Astrocyte of the hippocampus (primary cell): ENCODE measurements around the gene ZNF77.
"Not testable (repeated sequence)": the region's sequence is repeated elsewhere in the genome, so short reads cannot be mapped to it uniquely, and the experiment has no call there.

Source experiments
- DNase-seq: peaks from one replicate; pipeline ENCODE4 v3.0.0; 2011; ENCODE audit warnings: low read depth, low spot score

ZNF77 gene

DNA sequence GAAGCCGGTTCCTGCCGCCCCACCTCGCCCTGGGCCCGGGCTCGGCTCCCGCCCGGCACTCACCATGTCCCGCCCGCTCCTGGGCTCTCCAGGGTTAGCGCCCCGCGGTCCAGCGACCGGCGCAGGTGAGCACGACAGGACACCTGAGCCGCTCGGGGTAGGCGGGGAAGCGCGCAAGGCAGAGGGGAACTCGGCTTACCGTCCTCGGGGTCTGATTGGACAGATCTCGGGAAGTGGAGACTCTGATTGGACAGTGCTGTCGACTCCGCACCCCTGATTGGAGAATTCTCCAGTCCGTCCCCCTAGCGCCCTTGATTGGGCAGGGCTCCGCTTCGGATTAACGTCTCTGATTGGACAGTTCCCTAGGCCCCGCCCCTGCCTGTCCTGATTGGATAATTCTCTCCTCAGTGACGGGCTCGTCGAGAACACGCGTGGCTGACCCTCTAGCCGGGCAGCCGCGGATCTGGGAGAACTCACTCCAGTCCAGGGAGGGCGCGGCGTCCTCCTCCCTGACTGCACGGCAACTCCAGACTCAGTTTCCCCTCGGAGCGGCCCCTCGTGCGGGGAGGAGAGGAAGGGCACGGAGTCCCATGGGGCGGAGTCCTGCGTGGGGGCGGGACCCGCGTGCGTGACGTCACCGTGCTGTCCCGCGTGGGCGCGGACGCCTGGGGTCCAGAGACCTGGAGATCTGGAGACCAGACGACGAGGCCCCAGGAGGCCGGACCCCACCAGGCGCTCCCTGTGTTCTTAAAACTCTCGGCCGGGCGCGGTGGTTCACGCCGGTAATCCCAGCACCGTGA lies at the start of gene ZNF77:
TSS of gene ZNF77 (minus strand) at position 197 of the 800 bp plus-strand sequence. CDS start at position 66, 131 bp downstream.
- peak; percentile 99 for DNase-seq

DNA sequence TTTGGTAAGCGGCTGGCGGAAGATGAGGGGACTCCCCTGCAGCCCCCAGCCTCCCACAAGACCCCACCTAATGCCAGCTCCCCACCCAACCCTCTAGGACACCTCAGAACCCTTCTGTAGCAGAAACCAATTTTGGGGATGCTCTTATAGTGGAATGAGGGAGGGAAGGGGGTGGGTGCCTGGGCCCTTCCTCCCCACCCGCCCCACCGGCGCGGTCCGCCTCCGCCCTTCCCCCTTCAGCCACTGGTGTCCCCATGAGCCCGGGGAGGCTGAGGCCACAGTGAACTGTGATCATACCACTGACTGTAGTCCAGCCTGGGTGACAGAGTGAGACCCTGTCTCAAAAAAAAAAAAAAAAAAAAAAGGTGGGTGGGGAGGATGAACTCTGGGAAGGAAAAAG lies 48.8 kb upstream of the ZNF77 start:
- DNase-seq, result no peak

DNA sequence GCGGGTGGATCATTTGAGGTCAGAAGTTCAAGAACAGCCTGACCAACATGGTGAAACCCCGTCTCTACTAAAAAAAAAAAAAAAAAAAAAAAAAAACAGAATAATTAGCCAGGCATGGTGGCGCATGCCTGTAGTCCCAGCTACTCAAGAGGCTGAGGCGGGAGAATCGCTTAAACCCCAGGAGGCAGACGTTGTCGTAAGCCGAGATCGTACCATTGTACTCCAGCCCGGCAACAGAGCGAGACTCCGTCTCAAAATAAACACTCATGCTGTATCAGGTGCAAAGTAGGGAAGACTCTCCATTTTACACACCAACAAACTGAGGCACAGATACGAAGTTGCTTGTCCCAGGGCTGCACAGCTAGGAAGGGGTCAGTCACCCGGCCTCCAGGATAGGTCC lies 48.2 kb upstream of the ZNF77 start:
- no peak for DNase-seq

DNA sequence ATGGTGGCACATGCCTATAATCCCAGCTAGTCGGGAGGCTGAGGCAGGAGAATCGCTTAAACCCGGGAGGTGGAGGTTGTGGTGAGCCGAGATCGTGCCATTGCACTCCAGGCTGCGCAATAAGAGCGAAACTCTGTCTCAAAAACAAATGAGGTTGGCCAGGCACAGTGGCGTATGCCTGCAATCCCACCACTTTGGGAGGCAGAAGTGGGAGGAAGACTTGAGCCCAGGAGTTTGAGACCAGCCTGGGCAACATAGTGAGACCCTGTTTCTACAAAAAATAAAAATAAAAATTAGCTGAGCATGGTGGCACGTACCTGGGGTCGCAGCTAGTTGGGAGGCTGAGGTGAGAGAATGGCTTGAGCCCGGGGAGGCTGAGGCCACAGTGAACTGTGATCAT lies 47.6 kb upstream of the ZNF77 start:
- not testable (repeated sequence) for DNase-seq

DNA sequence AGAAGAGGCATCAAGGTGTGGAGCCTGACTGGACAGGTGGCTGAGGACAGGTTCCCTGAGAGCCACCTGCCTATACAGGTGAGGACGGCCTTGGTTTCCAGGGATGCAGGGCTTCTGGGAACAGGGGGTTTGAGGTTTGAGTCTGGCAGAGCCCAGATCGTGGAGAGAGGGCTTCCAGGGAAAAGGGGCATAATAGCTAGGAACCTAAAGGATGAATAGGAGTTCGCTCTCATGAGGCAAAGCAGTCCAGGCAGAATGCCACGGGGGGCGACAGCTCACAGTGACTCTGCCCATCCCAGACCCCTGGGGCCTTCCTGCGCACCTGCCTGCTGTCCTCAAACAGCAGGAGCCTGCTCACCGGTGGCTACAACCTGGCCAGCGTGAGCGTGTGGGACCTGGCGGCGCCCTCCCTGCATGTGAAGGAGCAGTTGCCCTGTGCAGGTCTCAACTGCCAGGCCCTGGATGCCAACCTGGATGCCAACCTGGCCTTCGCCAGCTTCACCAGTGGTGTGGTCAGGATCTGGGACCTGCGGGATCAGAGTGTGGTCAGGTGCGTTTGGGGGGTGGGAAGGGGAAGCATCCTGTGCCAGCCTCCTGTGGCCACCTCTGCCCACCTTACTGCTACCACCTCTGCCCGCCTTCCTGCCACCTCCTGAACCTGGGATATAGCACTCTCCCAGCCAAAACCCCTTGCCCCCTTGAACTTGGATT lies 44.6 kb upstream of the ZNF77 start:
- no peak for DNase-seq

DNA sequence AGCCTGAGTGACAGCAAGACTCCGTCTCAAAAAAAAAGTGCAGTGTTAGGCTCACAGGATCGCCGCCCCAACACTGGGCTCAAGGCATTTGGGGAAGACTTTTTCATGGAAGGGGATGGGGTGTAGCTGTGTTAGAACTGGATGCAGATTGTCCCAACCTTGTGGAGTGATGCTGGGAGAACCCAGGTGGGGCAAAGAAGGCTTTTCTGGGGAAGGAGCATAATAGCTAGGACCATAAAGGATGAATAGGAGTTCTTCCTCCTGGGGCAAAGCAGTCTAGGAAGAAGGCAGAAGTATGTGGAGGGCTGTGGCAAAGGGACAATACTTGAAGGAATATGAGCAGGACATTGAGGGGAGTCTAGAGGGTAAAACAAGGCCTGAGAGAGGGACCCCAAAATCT lies 43.8 kb upstream of the ZNF77 start:
- DNase-seq, result no peak

DNA sequence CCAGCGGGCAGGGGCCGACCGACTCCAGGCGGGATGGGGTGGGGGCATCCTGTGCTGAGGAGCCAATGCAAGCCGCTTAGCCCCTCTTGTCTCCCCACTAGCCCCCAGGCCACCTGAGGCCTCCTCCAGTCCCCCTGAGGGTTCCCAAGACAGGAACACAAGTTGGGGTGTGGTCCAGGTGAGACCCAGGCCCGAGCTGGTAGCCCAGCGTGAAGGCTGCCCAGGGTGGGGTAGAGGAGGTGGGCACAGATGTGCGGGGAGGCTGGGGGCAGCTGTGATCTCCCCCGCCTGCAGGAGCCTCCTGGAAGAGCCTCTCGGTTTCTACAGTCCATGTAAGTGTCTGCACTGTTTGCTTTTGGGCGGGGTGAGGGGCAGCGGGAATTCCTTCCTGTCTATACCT lies 43.0 kb upstream of the ZNF77 start:
- DNase-seq, result no peak

DNA sequence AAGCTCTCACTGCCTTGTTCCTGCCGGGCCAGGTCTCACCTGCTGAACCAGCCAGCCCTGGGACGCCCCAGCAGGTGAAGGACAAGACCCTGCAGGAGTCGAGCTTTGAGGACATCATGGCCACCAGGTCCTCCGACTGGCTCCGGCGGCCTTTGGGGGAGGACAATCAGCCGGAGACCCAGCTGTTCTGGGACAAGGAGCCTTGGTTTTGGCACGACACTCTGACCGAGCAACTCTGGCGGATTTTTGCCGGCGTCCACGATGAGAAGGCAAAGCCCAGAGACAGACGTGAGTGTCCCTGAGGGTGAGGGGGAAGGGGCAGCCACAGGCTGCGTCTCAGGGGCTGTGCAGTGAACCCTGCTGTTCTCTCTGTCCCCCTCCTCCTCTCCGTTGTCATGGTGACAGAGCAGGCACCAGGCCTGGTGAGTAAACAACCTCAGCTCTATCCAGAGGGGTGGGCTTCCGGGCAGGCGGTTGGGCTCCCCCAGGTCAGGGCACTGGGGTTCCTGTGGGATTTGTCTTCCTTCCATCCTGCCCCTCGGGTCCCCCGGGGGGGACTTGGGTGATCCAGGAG lies 42.3 kb upstream of the ZNF77 start:
- peak; percentile 39 for DNase-seq

DNA sequence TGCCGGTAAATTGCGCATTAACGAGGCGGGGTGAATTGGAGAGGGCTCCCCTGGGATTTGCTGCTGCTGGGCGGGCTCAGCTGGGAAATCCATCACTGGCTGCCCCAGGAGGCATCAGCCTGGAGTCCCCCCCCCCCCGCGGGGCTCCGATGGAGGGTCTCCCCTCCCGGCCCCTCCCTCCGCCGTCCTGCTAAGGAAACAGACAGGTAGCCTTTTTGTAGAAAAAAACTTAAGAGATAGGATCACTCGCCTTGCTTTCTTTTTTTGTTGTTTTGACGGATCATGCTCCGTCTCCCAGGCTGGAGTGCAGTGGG lies 39.4 kb upstream of the ZNF77 start:
- DNase-seq, result no peak

DNA sequence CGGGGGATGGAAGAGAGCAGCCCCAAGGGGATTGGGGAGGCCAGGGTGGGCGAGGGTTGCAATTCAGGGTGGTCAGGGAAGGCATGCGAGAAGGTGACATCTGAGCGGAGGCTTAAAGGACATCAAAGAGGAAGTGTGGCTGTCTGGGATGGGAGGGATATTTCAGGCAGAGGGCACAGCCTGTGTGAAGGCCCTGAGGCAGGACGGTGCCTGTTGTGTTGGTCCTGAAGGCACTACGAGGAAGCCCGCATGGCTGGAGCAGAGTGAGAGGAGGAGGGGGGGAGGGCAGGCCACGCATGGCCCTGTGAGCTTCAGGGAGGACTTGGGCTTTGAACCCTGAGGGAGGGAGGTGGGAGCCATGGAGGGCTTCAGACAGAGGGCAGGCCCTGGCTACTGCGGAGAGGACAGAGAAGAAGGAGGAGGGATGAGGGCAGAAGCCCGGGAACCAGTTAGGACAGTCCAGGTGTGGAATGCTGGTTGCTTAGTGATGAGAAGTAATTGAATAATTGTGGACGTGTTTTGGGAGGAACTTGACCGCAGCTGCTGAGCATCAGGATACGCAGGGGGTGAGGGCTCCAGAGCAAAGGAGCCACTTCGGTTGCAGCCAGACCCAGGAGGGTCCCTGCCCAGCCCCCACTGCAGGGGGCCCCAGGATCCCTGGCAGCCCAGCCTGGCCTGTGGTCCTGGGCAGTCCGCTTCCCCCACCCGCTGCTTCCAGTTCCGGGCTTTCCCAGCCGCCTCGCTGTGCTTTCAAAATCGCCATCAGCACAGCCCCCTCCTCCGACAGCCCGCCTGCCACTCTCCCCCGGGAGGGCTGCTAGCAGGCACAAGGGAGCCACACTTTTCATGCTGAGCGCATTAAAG lies 38.8 kb upstream of the ZNF77 start:
- DNase-seq, result peak; percentile 86

DNA sequence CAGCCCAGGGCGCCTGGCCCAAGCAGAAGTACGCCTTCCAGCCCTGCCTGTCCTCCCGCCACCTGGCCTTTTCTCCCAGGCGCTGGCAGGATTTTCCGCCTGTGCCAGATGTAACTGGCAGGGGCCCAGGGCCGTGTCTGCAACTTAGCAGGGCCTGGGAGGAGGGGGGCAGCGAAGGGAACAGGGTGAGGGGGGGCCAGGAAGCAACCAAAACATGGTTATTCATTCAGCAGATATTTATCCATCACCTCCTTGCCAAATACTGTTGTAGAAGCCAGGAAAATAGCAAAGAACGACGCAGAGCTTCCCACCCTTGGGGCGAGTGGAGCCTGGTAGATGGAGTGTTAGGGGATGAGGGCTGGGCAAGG lies 38.2 kb upstream of the ZNF77 start:
- peak; percentile 94 for DNase-seq

DNA sequence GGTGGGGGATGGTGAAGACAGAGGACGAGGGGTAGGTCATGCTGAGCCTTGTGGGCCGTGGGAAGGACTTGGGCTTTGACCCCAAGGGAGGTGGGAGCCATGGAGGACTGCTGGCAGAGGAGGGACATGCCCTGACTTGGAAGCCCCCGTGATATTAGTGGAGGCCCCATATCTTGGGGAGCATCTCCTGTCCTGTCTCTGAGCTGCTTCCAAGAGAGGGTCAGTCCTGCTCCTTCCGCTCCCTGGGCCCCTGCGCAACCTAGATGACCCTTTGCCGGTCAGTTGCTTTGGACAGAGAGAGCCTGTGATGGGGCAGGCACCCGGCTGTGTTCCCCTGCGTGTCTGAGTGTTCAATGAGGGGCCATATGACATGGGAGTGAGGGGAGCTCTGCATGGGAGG lies 37.8 kb upstream of the ZNF77 start:
- DNase-seq, result no peak

DNA sequence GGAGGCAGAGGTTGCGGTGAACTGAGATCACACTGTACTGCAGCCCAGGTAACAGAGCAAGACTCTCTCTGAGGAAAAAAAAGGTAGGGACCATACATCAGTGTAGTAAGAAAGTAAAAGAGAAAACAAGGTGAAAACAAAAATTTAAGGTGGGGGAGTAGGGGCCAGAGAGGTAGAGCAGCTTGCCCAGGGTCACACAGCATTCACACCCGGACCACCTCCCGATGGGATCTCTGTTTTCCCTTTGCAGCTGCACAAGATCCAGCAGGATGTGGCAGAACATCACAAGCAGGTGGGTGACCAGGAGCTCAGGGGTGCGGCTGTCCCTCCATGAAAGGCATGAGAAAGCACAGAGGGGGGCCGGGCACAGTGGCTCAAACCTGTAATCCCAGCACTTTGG lies 37.1 kb upstream of the ZNF77 start:
- DNase-seq, result no peak

DNA sequence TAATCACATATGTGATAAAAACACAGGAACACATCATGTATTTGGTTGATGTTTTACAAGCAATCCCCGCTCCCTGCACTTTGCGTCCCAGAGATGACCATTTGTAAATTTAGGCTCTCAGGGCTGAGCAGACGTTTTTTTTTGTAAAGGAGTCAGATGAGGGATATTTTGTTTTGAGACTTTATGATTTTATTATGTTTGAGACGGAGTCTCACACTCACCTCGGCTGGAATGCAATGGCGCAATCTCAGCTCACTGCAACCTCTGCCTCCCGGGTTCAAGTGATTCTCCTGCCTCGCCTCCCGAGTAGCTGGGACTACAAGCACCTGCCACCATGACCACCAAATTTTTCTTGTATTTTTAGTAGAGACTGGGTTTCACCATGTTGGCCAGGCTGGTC lies 34.0 kb upstream of the ZNF77 start:
- DNase-seq, result no peak

DNA sequence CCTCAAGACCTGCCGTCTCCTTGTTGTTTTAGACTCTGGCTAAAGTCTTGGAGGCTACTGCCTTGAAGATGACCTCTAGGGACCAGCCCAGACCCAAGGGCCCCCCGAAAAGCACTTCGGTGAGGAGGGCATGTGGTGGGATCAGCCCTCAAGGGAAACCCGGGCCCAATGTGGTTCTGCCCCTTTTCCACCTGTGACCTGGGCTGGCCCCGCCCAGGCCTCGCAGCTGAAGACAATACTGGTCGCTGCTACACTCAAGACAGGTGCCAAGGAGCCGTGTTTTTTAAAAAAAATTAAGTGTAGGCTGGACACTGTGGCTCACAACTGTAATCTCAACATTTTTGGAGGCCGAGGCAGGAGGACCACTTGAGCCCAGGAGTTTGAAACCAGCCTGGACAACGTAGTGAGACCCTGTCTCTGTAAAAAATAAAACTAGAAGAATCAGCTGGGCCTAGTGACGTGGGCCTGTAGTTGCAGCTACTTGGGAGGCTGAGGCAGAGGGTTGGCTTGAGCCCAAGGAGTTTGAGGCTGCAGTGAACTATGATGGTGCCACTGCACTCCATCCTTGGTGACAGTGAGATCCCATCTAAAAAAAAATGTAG lies 33.5 kb upstream of the ZNF77 start:
- no peak for DNase-seq

DNA sequence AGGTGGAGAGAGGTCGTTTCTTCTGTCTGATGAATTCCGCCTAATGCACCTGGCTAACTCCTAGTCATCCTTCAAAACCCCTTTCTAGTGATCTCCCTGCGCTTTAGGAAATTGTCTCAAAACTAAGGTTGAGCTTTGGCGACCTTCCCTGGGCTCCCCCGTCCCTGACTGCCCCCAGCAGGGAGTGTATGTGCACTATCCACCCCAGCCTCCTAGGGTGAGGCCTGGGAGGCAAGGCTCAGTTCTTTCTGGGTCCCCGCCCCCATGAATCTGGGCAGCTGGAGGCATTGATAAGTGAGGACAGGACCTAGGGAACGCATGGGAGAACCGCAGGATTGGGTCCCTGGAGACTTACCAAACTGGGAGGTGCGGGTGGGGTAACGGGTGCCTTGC lies 33.0 kb upstream of the ZNF77 start:
- no peak for DNase-seq

DNA sequence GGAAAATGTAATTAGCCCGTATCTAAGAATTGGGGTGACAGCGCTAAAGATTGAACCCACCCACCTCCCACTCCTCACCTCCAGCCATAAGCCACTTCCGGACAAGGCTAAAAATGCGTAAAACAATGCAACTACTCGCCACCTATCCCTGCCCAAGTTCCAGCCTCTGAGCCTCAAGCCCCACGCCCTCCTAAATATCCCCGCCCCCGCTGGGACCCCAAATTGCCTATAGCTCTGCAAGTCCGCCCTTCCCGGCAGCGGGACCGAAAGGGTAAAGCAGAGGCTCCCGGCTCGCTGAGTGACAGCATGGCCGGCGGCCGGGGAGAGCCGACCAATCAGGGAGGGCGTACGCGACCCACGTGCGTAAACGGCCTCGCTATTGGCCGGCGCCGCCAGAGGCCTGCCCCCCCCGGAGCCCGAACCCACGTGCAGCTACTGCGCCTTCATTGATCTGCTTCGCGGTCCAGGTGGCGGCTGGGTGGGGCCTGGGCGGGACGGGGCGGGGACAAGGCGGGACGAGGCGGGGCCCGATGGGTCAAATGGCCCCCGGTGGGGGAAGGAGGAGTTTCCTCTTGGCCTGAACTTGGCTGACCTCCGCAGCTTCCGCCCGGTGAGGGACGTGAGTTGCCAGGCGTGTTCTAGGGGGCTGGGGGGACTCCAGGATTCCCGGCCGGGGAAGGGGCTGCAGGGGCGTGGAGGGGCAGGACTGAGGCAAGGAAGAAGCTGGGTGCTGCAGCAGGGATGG lies 32.4 kb upstream of the ZNF77 start, which contains the start of gene TLE6:
TSS of gene TLE6 (plus strand) at position 564 of the 745 bp plus-strand sequence. CDS start 670 bp downstream, outside the sequence.
- DNase-seq, result peak; percentile 98

DNA sequence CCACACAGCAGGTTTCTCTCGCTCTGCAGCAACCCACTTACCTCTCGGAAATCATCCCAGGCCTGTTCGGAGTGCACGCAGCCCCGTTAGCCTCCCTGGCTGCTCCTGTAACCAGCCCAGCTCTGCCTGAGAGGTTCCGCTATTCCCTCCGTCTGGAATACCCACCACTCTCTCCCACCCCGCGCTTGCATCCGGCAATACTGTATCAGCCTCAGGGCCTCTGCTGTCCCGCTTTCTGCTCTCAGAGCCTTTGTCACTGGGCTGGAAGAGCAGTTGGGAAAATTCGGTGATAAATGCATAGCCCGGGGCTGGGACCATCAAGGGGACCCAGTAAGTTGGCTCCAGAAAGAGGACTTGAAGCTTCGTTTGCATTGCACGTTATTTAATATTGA lies 31.8 kb upstream of the ZNF77 start:
- DNase-seq, result no peak

DNA sequence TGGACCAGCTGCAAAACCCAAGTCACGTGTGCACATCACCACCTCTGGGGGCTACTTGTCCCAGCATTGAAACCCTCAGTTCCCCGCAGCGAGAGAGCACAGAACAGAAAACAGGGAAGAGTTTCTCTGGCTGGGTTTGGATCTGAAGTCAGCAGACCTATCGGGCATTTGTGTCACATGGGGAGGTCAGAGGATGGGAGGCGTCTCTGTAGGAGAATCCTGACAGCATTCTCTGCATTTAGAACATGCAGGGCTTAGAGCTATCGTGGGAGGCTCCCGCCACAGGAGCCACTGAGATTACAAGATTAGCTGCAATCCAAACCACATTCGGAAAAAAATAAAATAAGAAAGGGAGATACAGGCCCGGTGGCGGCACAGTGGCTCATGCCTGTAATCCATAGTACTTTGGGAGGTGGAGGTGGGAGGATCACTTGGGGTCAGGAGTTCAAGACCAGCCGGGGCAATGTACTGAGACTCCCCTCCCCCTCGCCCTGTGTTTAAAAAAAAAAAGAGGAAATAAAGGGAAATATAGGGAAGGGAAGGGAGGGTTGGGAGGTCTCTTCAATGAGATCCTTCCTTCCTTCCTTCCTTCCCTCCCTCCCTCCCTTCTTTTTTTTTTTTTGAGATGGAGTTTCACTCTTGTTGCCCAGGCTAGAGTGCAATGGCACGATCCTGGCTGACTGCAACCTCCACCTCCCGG lies 29.7 kb upstream of the ZNF77 start:
- DNase-seq, result no peak

DNA sequence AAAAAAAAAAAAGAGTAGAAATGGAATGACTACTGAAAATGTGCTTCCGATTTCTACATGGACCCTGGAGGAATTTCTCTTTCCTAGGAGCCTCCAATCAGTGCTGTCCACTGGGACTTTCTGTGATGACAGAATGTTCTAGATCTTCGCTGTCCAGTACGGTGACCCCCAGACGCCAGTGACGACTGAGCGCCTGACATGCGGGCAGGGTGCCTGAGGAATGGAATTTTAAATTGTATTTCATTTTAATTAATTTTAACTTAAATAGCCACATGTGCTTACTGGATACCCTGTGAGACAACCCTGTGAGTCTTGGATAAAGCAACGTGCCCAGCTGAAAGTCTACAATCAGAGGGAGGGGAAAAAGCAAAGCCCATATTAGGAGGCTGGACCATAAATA lies 28.5 kb upstream of the ZNF77 start:
- DNase-seq, result no peak
